SJSA1 (cell line): ENCODE results near the gene GANAB. TPM values are rescaled to one million over a fixed set of nuclear protein-coding genes. Genes with fewer than 3 reads are reported as not detected.

Experiments used
- DNase-seq, 2 experiments: peaks; one replicate each; pipeline ENCODE4 v3.0.0-alpha.2; 2015 to 2020; ENCODE audit warnings: low spot score in 2 of 2, low read depth in 1 of 2
- H3K27ac ChIP-seq: fragments of 250-450 bp; sonication (Bioruptor Pico); 2 replicates; pipeline ENCODE4 v1.5.1; 2020; ENCODE audit warnings: mild to moderate bottlenecking, moderate library complexity
- H3K27me3 ChIP-seq: fragments of 250-450 bp; sonication (Bioruptor Pico); replicated peaks from 2 replicates; pipeline ENCODE4 v1.5.1; 2020; ENCODE audit warnings: mild to moderate bottlenecking, moderate library complexity
- H3K36me3 ChIP-seq: fragments of 250-450 bp; sonication (Bioruptor Pico); 2 replicates; pipeline ENCODE4 v1.5.1; 2020; ENCODE audit warnings: mild to moderate bottlenecking
- H3K4me1 ChIP-seq: fragments of 250-450 bp; sonication (Bioruptor Pico); replicated peaks from 2 replicates; pipeline ENCODE4 v1.6.1; 2021; ENCODE audit warnings: mild to moderate bottlenecking
- H3K4me3 ChIP-seq: fragments of 250-450 bp; sonication (Bioruptor Pico); 2 replicates; pipeline ENCODE4 v1.5.1; 2020; ENCODE audit warnings: mild to moderate bottlenecking
- H3K9me3 ChIP-seq: fragments of 250-450 bp; sonication (Bioruptor Pico); replicated peaks from 2 replicates; pipeline ENCODE4 v1.5.1; 2020; ENCODE audit warnings: mild to moderate bottlenecking
- total RNA-seq: library from RNA; depleted of rRNA; stranded (reverse); fragments of >200 nt; shearing (Covaris generic); gene quantifications from 2 replicates; pipeline ENCODE4 v1.2.3, GENCODE V29; 2014

Gene GANAB
- total RNA-seq, 1 experiment from 2014 or later = 500 TPM

DNA sequence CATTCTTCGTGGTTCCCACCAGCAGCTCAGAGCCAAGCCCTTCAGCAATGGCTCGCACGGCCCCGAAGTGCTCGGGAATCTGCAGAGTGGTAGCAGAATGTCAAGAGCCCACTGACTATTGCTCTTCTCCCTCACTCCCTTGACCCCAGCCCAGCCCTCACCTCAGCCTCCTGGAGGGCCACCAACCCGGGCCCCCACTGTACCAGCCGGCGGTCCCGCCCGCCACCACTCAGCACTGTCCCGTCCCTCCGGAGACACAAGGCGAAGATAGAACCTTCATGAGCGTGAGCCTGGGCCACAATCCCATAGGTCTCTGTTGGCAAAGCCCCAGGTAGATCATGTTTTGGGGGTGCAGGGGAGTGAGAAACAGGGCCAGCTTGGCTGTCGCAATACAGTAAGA lies 40.5 kb downstream of the GANAB start:
- Histone ChIP-seq H3K4me3 (no peak overlapping the region), H3K4me1 (peaks cover 13% of the 10 kb centered on the region), H3K9me3 (no peaks in the 10 kb centered on the region), H3K36me3 (peaks cover 56% of the 10 kb centered on the region), H3K27ac (no peak overlapping the region), H3K27me3 (no peaks in the 10 kb centered on the region)
- no peak for DNase-seq

DNA sequence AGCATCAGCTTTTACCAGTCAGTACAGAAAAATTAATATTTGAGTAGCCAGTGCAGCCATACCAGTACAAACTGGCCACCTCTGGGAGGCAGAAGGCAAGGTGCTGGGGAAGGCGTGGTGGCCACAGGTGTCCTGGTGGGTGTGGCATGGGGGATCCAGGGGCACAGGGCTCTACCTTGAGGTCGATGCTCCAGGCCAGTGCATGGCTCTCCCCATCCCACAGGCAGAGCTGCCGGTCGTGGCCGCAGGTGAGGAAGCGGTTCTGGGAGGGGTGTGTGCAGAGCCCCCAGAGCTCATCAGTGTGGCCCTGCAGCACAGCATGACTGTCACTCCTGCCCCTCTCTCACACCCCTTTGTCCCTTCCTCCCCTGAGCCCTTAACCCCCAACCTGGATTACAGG lies 40.9 kb downstream of the GANAB start:
- H3K4me1 ChIP-seq = peaks cover 10% of the 10 kb centered on the region

DNA sequence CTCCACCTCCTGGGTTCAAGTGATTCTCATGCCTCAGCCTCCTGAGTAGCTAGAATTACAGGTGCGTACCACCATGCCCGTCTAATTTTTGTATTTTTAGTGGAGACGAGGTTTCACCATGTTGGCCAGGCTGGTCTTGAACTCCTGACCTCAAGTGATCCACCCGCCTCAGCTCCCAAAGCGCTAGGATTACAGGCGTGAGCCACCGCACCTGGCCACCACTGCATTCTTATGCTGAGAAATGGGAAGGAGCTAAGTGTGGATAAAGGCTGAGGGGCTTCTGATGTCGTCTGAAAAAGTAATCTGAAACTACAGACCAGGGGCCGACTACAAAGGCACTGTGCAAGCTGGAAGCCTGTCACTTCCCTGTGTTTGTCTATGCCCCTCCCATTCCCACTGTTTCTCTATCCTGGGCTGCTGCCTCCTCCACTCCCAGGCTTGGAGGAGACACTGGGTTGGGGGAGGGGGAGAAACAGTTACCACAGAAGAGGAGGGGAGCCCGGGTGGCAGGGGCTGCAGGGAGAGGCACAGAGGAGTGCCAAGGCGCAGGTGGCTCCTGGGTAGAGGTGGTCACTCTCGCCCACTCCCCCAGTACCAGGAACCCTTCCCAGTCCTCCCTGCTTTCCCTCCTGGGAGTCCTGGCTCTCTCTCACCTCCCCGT lies 41.8 kb downstream of the GANAB start:
- Histone ChIP-seq H3K4me1 (peaks cover 17% of the 10 kb centered on the region), H3K36me3 (peaks cover 56% of the 10 kb centered on the region), H3K9me3 (no peaks in the 10 kb centered on the region), H3K27me3 (no peaks in the 10 kb centered on the region), H3K27ac (no peak overlapping the region), H3K4me3 (no peak overlapping the region)
- no peak for DNase-seq

More for the DNA sequence above, 40.9 kb downstream of the GANAB start:
- no peak overlapping the region for H3K4me3 ChIP-seq
- no peaks in the 10 kb centered on the region for H3K27me3 ChIP-seq
- DNase-seq = no peak
- H3K27ac ChIP-seq = no peak overlapping the region
- no peaks in the 10 kb centered on the region for H3K9me3 ChIP-seq
- H3K36me3 ChIP-seq = peaks cover 56% of the 10 kb centered on the region

DNA sequence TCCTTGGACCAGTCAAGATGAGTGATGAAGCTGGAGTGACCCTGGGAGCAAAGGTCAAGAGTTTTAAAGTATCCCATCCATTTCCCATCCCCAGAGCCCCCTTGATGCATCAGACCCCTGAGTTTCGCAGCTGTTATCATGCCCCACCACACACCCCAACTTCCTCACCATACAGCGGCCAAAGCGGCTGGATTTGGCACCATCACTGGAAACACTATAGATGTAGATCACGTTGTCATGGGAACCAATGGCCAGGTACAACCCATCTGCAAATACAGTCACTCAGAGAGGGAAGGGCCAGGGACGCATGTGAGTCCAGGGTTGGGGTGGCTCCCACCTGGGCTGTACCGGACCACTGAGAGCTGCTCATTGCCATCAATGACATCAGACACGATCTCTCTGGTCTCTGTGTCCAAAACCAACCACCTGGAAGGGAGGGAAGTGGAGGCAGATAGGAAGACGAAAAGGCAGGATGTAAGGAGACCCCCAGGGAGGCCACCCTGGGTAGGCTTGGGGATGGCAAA lies 42.6 kb downstream of the GANAB start:
- H3K9me3 ChIP-seq = no peaks in the 10 kb centered on the region
- H3K4me1 ChIP-seq = peaks cover 25% of the 10 kb centered on the region
- H3K4me3 ChIP-seq = no peak overlapping the region
- no peak overlapping the region for H3K27ac ChIP-seq
- no peak for DNase-seq
- H3K27me3 ChIP-seq = no peaks in the 10 kb centered on the region
- peaks cover 55% of the 10 kb centered on the region for H3K36me3 ChIP-seq

DNA sequence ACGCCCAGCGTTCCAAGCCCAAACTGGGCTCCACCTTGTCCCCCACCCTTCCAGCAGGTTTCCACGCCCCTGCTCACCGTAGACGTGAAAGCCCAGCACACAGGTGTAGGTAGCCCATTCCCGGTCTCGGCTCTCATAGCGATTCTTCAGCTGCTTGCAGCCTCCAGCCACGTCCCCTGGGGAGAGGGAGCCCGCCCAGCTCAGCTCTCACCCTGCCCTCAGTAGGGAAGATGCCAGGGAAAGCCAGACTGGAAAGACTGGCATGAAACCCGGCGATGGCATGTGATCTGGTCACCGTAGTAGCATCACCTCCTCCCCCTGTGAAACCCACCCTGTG lies 43.4 kb downstream of the GANAB start:
- H3K27me3 ChIP-seq = no peaks in the 10 kb centered on the region
- H3K27ac ChIP-seq = no peak overlapping the region
- H3K36me3 ChIP-seq = peaks cover 61% of the 10 kb centered on the region
- DNase-seq = no peak
- no peaks in the 10 kb centered on the region for H3K9me3 ChIP-seq
- H3K4me1 ChIP-seq = peaks cover 28% of the 10 kb centered on the region
- no peak overlapping the region for H3K4me3 ChIP-seq

DNA sequence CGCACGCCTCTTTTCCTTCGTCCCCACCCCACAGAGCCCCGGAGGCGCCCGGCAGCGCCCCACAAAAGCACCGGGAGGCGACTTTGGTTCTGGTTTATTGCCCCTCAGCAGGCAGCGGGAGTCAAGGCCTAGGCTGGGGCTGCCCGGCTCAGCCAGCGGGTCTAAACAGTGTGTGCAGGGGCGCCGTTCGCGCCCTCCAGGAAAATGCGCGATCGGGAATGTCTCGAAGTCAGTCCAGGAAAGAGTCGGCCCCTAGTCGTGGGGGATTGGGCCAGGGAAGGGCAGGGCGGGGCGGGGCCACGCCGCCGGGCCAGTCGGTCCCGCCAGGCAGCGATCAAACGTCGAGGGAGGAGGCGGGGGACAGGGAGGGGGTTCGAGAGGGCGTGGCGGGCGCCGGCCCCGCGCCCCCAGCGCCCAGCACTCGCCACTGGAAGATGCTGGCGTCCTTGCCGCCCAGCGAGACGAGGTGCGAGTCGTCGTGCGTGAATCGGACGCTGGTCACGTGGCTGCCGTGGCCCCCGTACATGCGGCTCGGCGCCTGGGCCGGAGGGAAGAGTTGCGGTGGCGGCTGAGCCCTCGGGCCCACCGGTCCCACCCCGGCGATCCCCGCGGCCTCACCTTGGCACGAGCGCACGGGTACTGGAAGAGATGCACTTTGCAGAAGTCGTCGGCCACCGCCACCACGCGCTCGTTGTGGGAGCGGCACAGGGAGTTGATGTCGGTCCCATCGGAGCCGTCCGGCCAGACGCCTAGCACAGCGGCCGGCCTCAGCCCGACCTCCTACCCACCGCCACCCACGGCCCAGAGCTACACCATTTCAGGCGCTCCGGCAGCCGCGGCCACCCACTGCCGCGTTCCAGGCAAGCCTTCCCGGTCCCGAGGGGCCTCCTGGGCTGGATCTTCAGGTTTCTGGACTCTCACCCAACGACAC lies 44.0 kb downstream of the GANAB start:
- Histone ChIP-seq H3K4me1 (peaks cover 28% of the 10 kb centered on the region), H3K27me3 (no peaks in the 10 kb centered on the region), H3K4me3 (peak overlapping the region; percentile 90), H3K36me3 (peaks cover 63% of the 10 kb centered on the region), H3K9me3 (no peaks in the 10 kb centered on the region), H3K27ac (no peak overlapping the region)
- peak in 1 of 2 experiments; percentile 83 for DNase-seq

DNA sequence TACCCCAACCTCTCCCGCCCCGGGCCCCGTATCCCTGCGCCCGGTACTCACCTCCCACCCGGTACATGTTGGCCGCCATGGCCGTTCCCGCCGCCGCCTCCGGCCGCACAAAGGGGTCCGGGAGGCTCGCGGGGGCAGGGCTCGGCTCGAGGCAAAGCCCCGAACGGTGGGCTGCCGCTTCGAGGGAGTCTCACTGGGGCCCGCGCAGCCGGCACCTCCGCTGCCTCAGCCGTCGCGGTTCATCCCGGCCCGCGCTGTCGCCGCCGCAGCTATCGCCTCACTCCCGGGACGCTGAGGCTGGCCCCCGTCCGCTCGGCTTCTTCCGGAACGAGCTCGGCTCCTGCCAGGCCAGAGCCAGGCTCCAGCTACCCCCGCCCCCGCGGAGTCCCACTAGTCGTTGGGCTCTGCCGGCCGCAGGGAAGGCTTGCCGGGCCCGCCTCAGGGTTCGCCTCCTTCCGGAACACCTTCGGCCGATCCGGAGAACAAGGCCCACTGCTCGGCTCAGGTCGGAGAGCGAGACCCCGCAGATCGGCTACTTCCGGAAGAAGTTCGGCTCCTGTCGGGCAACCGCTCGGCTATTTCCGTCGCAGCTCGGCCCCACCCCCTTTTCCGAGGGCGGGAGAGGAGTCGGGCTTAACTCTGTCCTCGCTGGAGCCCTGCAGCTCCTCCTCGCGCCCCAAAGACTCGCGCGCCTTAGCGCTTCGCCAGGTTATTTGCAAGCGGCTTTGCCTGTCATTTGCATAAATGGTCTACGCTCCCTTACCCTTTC lies 44.9 kb downstream of the GANAB start, which contains the start of gene MTA2:
Gene MTA2, minus strand, starts transcription at position 494 of the 769 bp plus-strand sequence. Its CDS starts 415 bp downstream, at position 79.
- Histone ChIP-seq H3K36me3 (peaks cover 68% of the 10 kb centered on the region), H3K27me3 (no peaks in the 10 kb centered on the region), H3K9me3 (no peaks in the 10 kb centered on the region), H3K4me1 (peaks cover 28% of the 10 kb centered on the region), H3K4me3 (peak within 1 kb of the TSS; percentile 90), H3K27ac (peak within 1 kb of the TSS; percentile 71)
- peak; percentile 100 for DNase-seq

DNA sequence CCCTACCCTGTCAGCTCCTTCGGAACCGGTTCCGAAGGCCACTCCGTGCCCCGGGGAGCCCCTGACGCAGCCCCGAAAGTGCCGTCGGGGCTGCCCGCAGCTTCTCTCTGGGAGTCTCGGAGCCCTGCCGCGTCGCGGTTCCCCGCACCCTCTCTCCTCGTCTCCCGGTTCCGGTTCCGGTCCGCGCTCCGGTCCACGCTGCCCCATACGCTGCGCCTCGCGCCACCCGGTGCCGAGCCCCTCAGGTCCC lies 45.4 kb downstream of the GANAB start:
- H3K36me3 ChIP-seq = peaks cover 73% of the 10 kb centered on the region
- no peak for DNase-seq

DNA sequence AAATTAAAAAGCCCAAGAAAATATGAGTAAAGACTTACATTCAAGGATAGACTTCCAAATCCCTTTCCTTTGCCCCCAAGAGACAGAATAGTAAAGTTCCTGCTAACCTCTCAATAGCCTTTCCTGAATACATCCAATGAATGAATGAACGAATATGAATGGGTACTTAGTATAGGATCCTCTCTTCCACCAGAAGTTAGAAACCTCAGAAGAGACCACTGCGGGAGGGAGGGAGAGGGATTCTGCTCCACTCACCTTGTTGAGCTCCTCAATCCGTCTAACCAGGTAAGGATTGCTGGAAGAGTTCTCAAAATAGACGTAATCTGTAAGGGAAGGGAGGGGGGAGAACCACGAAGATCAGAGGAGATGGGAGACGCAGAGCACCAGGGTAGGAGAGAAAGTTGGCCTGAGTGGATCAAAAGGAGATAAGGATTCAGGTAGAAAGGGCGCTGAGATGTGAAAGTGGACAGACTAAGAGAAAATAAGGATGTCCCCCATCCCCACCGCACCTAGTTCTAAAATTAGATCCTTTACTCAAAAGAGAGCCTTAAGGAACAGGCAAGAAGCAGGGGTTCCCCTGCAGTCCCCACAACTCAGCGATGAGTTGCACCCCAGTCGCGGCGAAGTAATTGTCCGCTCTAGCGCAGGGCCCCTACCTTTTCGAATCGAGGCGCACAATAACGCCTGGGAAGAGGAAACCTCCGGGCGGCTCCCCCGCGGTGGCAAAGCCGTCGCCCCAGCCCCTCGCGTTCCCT lies 45.9 kb downstream of the GANAB start:
- H3K27ac ChIP-seq = peak overlapping the region; percentile 71
- no peaks in the 10 kb centered on the region for H3K27me3 ChIP-seq
- peak in 1 of 2 experiments; percentile 41 for DNase-seq
- peaks cover 77% of the 10 kb centered on the region for H3K36me3 ChIP-seq
- no peaks in the 10 kb centered on the region for H3K9me3 ChIP-seq
- peak overlapping the region; percentile 90 for H3K4me3 ChIP-seq
- peaks cover 28% of the 10 kb centered on the region for H3K4me1 ChIP-seq

More for the DNA sequence above, 45.4 kb downstream of the GANAB start:
- Histone ChIP-seq H3K27me3 (no peaks in the 10 kb centered on the region), H3K9me3 (no peaks in the 10 kb centered on the region), H3K27ac (peak overlapping the region; percentile 71), H3K4me1 (peaks cover 28% of the 10 kb centered on the region), H3K4me3 (peak overlapping the region; percentile 90)

DNA sequence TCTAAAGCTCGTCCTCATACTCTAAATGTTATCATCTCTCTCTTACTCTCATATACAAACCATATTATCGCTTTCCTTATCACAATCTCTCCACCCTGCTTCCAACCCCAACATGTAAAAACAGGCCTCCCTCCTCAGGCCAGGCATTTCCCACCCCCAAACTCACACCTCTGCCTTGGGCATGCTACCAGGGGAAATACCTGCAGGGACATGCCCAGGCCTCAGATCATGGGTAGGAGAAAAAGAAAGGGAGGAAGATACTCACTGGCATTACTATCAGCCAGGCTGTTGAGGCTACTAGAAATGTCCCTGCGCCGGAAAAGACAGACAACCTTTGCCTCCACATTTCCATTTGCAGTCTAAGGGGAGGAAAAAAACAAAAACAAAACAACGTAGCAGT lies 46.5 kb downstream of the GANAB start:
- Histone ChIP-seq H3K4me3 (peak overlapping the region; percentile 90), H3K9me3 (no peaks in the 10 kb centered on the region), H3K36me3 (peaks cover 78% of the 10 kb centered on the region), H3K27me3 (no peaks in the 10 kb centered on the region), H3K27ac (no peak overlapping the region), H3K4me1 (peaks cover 28% of the 10 kb centered on the region)
- DNase-seq = no peak

DNA sequence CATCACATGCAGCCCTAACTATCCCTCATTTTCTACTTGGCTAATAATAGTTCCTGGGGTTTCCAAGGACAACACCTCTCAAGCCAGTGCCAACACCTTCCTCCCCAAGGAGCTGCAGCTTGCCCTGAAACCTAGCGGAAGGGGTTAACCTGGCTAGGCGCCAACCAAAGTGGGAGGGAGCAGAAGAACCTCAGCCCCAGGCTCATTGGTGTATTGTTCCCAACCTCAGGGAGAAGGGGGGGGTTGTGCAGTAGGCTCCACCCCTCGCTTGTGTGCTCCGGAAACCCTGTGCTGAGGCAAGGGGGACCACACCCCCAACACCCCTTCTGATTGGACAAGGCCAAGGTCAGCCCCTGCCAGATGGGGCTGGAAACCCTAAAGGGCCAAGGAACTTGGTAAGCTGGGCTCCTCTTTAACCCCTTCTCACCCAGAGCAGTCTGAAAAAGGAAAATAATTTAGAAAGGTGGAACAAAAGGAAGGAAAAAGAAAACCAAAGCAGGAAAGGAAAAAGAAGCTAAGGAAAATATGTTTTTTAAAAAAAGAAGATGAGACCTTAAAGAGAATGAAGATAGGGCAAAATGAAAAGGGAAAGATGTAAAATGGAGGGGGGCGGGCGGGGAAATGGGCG lies 47.2 kb downstream of the GANAB start:
- Histone ChIP-seq H3K4me1 (peaks cover 28% of the 10 kb centered on the region), H3K9me3 (no peaks in the 10 kb centered on the region), H3K4me3 (peak overlapping the region; percentile 90; the same call in 1 of the 2 replicates), H3K36me3 (peaks cover 85% of the 10 kb centered on the region), H3K27me3 (no peaks in the 10 kb centered on the region), H3K27ac (no peak overlapping the region)
- DNase-seq = peak; percentile 98 to 100

DNA sequence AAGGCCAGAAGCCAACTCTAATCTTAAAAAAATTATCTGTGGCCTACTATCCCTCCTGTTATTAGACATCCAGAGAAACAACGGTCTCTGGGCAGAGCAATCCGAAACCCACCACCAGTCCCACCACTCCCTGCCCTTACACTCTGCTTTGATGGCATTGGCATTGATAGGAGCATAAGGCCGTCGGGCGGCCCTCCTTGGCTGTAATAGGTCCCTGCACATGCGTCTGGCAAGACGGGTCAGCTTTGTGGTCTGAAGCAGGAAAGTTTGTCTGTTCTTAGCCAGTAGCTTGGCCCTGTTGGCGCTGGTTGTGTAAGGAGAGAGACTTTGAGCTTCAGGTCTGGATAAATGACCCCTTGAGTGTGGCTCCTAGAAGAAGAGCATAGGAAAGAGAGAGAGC lies 51.3 kb downstream of the GANAB start:
- peaks cover 82% of the 10 kb centered on the region for H3K36me3 ChIP-seq
- H3K4me3 ChIP-seq = no peak overlapping the region
- H3K27me3 ChIP-seq = no peaks in the 10 kb centered on the region
- peaks cover 31% of the 10 kb centered on the region for H3K4me1 ChIP-seq
- H3K27ac ChIP-seq = no peak overlapping the region
- no peaks in the 10 kb centered on the region for H3K9me3 ChIP-seq
- no peak for DNase-seq
